Measurements from ENCODE around the gene CPEB3.
A peak's percentile ranks its signal among the peaks of the same experiment; 100 is the strongest.

CPEB3 gene

DNA sequence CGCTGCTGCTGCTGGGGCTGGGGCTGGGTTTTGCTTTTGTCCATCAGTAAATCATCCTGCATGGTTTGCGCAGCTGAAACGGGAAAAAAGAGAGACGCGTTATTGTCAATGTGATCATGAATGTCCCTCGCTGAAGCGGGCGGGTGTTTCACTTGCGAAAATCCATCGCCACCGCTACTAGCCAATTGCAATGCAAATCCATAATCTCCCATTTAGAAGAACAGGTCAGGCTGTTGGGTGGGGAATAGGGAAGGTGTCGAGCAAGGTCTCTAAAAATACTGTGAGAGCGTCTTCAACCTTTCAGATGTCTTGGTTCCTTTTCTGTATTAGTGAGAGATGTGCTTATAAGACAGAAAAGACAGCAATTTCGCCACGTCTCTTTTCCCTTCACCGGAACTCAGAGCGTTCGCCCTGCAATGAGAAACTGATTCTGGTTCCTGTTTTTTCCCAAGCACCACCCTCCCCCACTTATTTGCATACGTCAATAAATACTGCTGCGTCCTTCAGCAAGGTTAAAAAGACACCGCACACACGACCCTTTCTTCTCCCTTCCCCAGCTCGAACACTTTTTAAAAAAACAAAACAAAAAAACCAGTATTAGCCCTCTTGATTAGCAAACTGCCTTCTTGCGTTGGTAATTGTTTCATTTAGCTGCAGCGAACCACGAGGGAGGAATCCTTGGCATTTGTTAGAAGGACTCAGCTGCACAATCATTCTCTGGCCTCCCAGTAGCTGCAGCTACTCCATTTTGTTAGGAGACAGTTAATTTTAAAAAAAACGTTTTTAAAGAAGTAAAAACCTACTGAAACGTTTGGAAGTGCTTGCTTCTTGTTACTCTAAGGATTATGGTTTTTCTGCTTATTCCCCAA, 50.4 kb downstream of the CPEB3 start:
- DNase-seq (ENCODE audit: low read depth in 1 of 2, low spot score in 1 of 2): peak; percentile 89 to 90
- Histone ChIP-seq H3K27ac (replicated peaks) (peak overlapping the region; percentile 80), H3K4me3 (replicated peaks; ENCODE audit: insufficient read depth, low read length) (peak overlapping the region; percentile 73), H3K27me3 (ENCODE audit: insufficient read depth, poor library complexity, severe bottlenecking) (no peaks in the 10 kb centered on the region)
- TF ChIP-seq SPI1 (IDR thresholded peaks at IDR 0.05; ENCODE audit: borderline replicate concordance, low read depth) (peak; percentile 84), POLR2AphosphoS5 (IDR thresholded peaks at IDR 0.05; ENCODE audit: low read depth) (peak; percentile 65), REST (IDR thresholded peaks at IDR 0.05; ENCODE audit: insufficient replicate concordance, low read depth) (peak; percentile 42), GABPA (IDR thresholded peaks at IDR 0.05; ENCODE audit: low read depth) (no peak; the same call in 1 of the 2 replicates)
- TF ChIP-seq, protein P1, sequence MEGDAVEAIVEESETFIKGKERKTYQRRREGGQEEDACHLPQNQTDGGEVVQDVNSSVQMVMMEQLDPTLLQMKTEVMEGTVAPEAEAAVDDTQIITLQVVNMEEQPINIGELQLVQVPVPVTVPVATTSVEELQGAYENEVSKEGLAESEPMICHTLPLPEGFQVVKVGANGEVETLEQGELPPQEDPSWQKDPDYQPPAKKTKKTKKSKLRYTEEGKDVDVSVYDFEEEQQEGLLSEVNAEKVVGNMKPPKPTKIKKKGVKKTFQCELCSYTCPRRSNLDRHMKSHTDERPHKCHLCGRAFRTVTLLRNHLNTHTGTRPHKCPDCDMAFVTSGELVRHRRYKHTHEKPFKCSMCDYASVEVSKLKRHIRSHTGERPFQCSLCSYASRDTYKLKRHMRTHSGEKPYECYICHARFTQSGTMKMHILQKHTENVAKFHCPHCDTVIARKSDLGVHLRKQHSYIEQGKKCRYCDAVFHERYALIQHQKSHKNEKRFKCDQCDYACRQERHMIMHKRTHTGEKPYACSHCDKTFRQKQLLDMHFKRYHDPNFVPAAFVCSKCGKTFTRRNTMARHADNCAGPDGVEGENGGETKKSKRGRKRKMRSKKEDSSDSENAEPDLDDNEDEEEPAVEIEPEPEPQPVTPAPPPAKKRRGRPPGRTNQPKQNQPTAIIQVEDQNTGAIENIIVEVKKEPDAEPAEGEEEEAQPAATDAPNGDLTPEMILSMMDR (IDR thresholded peaks at IDR 0.05; ENCODE audit: insufficient read depth, low read length): no peak

DNA sequence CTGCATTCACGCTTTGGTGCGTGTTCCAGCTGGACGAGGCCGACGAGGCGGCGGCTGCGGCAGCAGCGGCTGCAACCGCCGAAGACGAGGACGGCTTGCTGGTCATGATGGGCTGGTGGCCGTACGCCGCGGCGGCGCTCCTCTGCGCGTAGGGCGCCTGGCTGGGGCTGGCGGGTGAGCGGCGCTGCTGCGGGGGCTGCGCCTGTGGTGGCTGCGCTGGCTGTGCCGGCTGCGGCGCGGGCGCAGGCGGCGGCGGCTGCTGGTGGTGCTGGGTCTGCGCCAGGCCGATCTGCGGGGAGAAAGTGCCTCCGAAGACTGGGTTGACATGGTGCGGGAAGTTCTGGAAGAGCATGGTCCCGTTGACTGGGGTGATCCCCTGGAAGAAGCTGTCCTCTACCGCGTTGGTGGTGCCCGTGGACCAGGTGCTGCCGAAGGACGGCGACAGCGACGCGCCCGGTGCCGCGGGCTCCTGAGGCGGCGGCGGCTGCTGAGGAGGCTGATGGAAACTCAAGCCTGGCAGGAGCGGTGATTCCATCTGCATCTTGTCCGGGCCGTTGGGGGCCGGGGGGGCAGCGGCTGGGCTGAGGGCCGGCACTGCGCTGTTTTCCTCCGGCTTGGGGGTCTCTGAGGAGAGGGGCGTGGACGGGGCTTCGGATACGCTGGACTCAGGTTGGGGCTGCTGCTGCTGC, 51.1 kb downstream of the CPEB3 start:
- H3K4me3 ChIP-seq (replicated peaks; ENCODE audit: insufficient read depth, low read length): peak overlapping the region; percentile 73

More for the DNA sequence above, 51.1 kb downstream of the CPEB3 start:
- DNase-seq (ENCODE audit: low read depth in 1 of 2, low spot score in 1 of 2): peak; percentile 15 to 36
- H3K27ac ChIP-seq (replicated peaks): peak overlapping the region; percentile 80
- TF ChIP-seq, protein P1 (IDR thresholded peaks at IDR 0.05; ENCODE audit: insufficient read depth, low read length): no peak
- TF ChIP-seq POLR2AphosphoS5 (IDR thresholded peaks at IDR 0.05; ENCODE audit: low read depth): no peak
- TF ChIP-seq SPI1 (IDR thresholded peaks at IDR 0.05; ENCODE audit: borderline replicate concordance, low read depth): no peak
- no peak for TF ChIP-seq REST (IDR thresholded peaks at IDR 0.05; ENCODE audit: insufficient replicate concordance, low read depth)
- TF ChIP-seq GABPA (IDR thresholded peaks at IDR 0.05; ENCODE audit: low read depth): no peak
- H3K27me3 ChIP-seq (ENCODE audit: insufficient read depth, poor library complexity, severe bottlenecking): no peaks in the 10 kb centered on the region
